Stromal cell of bone marrow (primary cell): ENCODE results near the gene SUMO3.

Experiments
- DNase-seq: peaks from one replicate; pipeline ENCODE4 v3.0.0-alpha.2; 2012; ENCODE audit warnings: low read depth

Gene SUMO3

GRCh38 chr21:44801468-44802395 lies 16.1 kb downstream of the SUMO3 start, which contains the start of gene UBE2G2:
UBE2G2 (minus strand) TSS chr21:44801820; CDS start chr21:44801748, 72 bp downstream.
- peak; percentile 44 for DNase-seq

GRCh38 chr21:44800971-44801467 lies 16.8 kb downstream of the SUMO3 start:
- DNase-seq = no peak

DNA sequence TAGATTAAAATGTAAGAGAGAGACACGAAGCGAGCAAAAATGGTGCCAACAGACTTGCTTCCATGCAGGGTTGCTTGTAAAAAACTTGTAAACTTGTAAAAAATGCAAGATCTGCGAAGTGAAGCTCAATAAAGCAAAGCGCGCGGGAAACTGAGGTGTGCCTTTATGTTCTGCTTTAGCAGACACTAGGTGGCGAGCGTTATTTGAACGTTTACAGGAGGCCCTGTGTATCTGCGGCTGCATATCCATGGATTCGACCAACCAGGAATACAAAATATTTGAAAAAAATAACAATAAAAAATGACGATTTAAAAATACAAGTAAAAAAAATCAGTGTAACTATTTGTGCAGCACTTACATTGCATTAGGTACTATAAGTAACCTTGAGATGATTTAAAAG lies 17.8 kb downstream of the SUMO3 start:
- peak; percentile 43 for DNase-seq

- no peak for DNase-seq
These were observed 18.2 kb downstream of the SUMO3 start for GRCh38 chr21:44799646-44800045.

GRCh38 chr21:44797775-44798174 lies 20.1 kb downstream of the SUMO3 start:
- DNase-seq = no peak

GRCh38 chr21:44795342-44795741 lies 22.5 kb downstream of the SUMO3 start:
- no peak for DNase-seq

DNA sequence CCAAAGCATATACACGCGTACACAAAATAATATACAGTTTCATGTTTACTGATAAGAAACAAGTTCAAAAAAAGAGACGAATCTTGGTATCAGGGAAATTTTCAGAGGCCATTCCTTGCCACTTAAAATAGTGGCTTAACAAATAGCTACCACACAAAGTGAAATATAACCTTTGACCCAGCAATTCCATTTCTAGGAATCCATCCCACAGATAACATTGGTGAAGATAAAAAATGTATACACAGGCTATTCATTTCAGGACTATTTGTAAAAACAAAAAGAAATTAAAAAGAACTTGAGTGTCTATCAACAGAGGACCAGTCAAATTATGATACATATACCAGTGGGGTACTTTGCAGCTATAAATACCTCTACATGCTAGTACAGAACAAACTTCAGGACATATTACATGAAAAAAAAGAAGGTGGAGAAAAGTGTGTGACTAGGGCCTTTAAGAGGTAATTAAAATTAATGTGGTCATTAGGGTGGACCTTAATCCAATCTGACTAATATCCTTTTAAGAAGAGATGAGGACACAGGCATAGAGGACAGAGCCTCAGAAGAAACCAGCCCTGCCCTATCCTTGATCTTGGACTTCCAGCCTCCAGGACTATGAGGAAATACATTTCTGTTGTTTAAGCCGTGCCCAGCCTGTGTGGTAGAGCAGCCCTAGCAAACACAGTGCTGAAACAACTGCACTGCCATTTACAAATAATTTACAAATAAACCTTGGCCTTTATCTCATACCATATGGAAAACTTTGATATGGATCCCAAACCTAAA lies 24.1 kb downstream of the SUMO3 start:
- DNase-seq = no peak

DNA sequence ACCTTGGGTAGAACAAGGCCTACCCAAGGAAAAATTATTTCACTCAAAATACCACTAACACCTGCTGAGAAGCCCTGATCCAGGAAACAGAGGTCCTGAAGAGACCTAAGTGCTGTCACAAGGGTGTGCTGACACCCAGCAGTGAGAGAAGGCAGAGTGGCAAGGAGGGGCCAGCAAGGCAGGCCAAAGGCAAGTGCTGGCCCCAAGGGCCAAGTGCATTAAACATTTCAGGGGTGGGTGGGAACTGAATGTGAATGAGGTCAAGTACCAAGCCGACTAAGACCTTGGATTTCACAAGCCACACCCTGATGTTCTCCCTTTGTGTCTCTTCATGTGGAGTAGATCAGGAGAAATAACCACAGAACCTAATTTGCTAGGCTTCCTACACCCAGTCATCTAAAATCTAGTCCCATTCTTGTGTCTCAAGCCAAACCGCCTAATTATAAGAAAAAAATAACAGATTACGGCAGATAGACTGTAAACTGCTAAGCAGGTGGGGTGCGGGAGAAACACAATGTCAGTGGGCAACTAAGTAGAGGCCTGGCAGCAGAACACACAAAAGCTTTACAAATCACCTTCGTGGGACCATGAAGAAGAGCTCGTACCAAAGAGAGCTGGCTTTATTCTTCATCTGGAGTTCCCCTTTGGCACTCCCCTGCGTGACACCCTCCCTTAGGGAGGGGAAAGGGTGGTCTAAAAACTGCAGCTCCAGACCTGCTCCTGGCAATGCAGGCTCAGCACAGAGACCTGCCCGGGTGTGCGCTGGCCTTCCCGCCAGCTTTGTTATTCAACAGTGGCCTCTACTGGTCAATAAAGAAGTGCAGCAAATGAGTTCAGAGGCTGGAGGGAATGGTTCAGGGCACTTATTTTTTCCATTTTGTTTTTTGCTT lies 24.9 kb downstream of the SUMO3 start:
- peak; percentile 34 for DNase-seq

GRCh38 chr21:44791993-44792392 lies 25.9 kb downstream of the SUMO3 start:
- no peak for DNase-seq

DNA sequence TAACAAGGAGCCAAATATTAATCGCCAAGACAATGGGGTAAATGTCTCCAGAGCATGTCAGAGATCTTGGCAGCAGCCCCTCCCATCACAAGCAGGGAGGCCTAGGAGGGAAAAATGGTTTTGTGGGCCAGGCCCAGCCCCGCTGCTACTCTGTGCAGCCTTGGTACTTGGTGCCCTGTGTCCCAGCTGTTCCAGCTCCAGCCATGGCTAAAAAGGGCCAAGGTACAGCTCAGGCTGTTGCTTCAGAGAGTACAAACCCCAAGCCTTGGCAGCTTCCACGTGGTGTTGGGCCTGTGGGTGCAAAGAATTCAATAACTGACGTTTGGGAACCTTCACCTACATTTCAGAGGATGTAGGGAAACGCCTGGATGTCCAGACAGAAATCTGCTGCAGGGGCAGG lies 26.6 kb downstream of the SUMO3 start:
- DNase-seq = no peak

DNA sequence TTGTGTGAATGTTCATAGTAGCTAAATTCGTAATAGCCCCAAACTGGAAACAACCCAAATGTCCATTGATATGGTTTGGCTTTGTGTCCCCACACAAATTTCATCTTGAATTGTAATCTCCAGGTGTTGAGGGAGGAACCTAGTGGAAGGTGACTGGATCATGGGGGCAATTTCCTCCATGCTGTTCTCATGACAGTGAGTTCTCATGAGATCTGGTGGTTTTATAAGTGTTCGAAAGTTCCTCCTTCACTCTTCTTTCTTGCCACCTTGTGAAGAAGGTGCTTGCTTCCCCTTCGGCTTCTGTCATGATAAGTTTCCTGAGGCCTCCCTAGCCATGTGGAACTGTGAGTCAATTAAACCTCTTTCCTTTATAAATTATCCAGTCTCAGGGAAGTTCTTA lies 27.5 kb downstream of the SUMO3 start:
- DNase-seq = no peak

DNA sequence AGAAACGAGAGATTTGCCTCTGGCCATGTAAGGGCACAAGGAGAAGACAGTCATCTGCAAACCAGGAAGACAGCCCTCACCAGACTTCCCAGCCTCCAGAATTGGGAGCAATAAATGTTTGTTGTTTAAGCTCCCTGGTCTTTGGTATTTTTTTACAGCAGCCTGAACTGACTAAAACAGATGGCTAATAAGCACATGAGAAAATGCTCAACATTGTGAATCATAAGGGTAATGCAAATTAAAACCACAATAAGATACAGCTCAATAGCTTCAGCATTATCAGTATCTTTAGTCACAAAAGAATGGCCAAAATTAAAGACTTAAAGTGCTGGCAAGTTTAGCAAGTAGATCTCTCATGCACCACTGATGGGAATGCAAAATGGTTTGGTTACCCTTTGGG lies 28.0 kb downstream of the SUMO3 start:
- DNase-seq = no peak

DNA sequence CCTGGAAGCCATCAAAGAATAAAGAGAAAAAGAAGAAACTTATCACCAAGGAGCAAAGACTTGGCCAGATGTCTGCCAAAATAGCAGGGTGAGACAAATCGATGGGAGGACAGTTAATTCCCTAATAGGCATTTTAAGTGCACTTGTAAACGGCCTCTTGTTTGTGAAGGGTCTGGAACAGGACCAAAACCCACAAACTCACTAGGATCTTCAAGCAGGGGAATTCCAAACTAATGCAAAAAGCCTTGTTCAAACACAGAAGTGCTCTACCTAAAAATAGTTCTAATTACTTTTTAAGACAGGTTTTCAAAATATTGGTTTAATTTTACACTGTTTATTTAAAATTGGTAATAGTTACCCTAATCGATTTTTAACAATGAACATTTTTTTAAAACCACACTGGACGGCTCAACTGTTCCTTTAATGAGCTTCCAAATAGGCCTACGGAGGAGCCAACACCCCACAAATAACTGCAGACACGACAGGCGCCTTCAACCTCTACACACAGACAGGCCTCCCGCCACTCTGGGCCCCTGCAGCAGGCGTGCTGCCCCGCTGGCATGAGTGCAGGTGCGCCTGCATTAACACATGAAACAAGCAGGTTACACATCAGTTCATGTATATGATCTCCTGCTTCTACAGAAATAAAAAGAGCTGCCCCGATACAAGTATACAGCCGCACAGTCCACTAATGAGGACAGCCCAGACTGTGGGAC lies 32.1 kb downstream of the SUMO3 start:
- DNase-seq = no peak

DNA sequence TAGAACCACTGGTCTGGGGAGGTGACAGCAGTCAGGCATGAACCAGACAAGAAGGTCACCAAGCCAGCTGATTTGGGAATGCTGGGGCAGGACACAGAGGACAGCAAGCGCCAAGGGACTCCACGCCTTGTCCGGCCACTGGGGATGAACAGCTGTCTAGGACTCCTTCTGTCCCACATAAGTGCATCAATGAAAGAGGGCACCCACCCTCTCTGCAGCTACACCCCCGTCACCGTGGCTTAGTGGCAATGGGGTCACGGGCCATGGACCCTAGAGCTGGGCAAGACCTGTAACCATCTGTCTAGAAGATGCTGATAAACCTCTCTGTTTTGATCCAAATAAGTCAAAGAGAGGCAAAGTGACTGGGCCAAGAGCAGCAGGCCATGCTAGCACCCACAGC lies 33.1 kb downstream of the SUMO3 start:
- DNase-seq = no peak

GRCh38 chr21:44783020-44783696 lies 34.7 kb downstream of the SUMO3 start:
- DNase-seq = no peak

GRCh38 chr21:44780767-44781459 lies 36.9 kb downstream of the SUMO3 start:
- DNase-seq = no peak

- DNase-seq = no peak
These were observed 37.7 kb downstream of the SUMO3 start for GRCh38 chr21:44780137-44780502.

- no peak for DNase-seq
These were observed 38.3 kb downstream of the SUMO3 start for GRCh38 chr21:44779417-44780136.

DNA sequence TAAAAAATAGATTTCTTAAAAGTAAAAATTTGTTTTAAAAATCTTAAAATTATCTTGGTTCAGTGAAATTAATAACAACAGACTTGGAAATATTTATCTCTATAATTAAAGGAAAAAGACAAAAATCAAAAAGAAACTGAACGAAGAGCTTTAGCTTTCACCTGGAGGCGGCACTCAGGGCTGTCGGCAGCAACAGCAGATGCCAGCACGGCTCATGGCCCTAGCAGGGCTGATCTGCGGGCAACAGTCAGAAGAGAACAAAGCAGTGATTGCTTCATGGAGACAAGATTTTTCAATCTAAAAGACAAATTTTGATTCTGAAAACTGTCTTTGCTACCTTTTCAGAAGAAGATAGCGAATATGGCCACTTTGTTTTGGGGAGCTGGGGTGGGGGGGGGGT lies 38.9 kb downstream of the SUMO3 start:
- no peak for DNase-seq
